ENCODE results near the gene PACS1. TPM values are rescaled to one million over a fixed set of nuclear protein-coding genes. Genes with fewer than 3 reads are reported as not detected.

Gene PACS1
- total RNA-seq, 1 experiment from 2014 or later, result 47.9 TPM

DNA sequence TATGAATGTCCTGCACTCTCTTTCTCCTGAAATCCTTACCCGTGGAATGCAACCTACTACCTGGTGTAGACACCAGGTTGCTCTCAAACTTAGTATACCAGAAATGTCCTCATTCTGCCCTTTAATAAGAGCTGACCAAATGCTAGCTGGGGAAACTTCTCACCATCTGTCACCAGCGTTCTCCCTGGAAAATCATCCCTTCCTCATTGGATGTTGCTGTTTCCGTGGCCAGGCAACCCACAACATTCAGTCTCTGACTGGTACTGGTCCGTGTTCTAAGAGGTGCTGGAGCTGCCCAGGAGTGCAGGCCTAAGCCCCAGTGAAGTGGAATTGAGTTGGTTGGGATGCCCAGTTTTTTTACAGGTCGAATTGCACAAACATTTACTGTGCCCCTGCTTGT, 157.6 kb downstream of the PACS1 start:
- intact Hi-C loops (cut with micrococcal nuclease; ENCODE audit: unreplicated experiment), result no loop called here
- TF ChIP-seq, protein P1, sequence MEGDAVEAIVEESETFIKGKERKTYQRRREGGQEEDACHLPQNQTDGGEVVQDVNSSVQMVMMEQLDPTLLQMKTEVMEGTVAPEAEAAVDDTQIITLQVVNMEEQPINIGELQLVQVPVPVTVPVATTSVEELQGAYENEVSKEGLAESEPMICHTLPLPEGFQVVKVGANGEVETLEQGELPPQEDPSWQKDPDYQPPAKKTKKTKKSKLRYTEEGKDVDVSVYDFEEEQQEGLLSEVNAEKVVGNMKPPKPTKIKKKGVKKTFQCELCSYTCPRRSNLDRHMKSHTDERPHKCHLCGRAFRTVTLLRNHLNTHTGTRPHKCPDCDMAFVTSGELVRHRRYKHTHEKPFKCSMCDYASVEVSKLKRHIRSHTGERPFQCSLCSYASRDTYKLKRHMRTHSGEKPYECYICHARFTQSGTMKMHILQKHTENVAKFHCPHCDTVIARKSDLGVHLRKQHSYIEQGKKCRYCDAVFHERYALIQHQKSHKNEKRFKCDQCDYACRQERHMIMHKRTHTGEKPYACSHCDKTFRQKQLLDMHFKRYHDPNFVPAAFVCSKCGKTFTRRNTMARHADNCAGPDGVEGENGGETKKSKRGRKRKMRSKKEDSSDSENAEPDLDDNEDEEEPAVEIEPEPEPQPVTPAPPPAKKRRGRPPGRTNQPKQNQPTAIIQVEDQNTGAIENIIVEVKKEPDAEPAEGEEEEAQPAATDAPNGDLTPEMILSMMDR (IDR thresholded peaks at IDR 0.05; ENCODE audit: unreplicated experiment), result no peak
- H3K27ac Mint-ChIP-seq (ENCODE audit: unreplicated experiment), result no peak overlapping the region
- H3K4me3 Mint-ChIP-seq (ENCODE audit: low read depth, unreplicated experiment), result no peak overlapping the region
- no TSS peak for BruUV-seq (replicated peaks)
- DNase-seq, result no peak
- H3K4me1 Mint-ChIP-seq (ENCODE audit: low read depth, unreplicated experiment), result peaks cover 2% of the 10 kb centered on the region
- peaks cover 12% of the 10 kb centered on the region for H3K36me3 Mint-ChIP-seq (ENCODE audit: insufficient read depth, unreplicated experiment)
- H3K27me3 Mint-ChIP-seq (ENCODE audit: unreplicated experiment), result no peaks in the 10 kb centered on the region
- no peaks in the 10 kb centered on the region for H3K9me3 Mint-ChIP-seq (ENCODE audit: low read depth, unreplicated experiment)
- CTCF ChIA-PET, result interaction anchor here (0.6 kb wide), 1 partner anchor 27 kb away, joined by 3 read pairs; no protein-coding TSS in a partner anchor

DNA sequence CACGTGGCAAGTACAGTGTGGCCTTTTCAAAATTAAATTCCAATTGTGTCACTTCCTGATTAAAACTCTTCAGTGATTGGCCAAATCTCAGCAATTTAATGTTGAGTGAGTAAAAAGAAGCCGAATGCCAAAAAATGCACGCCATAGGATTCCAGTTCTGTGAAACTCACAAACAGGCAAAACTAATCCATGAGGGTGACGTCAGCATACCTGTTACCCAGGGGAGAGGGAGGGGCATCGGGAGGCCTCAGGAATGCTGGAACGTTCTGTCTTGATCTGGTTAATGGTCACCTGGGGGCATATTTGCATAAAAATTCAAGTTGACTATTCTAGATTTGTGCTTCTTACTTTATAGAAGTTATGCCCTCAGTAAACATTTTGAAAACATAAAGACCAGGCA, 158.4 kb downstream of the PACS1 start:
- CTCF ChIA-PET, result no interaction called here
- Mint-ChIP-seq H3K27ac (ENCODE audit: unreplicated experiment) (no peak overlapping the region), H3K36me3 (ENCODE audit: insufficient read depth, unreplicated experiment) (peaks cover 12% of the 10 kb centered on the region)

GRCh38 chr11:66230156-66230555, 160.1 kb downstream of the PACS1 start:
- Mint-ChIP-seq H3K9me3 (ENCODE audit: low read depth, unreplicated experiment) (no peaks in the 10 kb centered on the region), H3K4me1 (ENCODE audit: low read depth, unreplicated experiment) (no peaks in the 10 kb centered on the region), H3K27ac (ENCODE audit: unreplicated experiment) (no peak overlapping the region), H3K36me3 (ENCODE audit: insufficient read depth, unreplicated experiment) (peaks cover 18% of the 10 kb centered on the region), H3K27me3 (ENCODE audit: unreplicated experiment) (no peaks in the 10 kb centered on the region), H3K4me3 (ENCODE audit: low read depth, unreplicated experiment) (no peak overlapping the region)
- CTCF ChIA-PET, result no interaction called here
- TF ChIP-seq, protein P1 (IDR thresholded peaks at IDR 0.05; ENCODE audit: unreplicated experiment), result no peak
- no peak for DNase-seq
- intact Hi-C loops (cut with micrococcal nuclease; ENCODE audit: unreplicated experiment), result no loop called here
- BruUV-seq (replicated peaks), result no TSS peak

More for the DNA sequence above, 158.4 kb downstream of the PACS1 start:
- intact Hi-C loops (cut with micrococcal nuclease; ENCODE audit: unreplicated experiment), result no loop called here
- Mint-ChIP-seq H3K4me3 (ENCODE audit: low read depth, unreplicated experiment) (no peak overlapping the region), H3K4me1 (ENCODE audit: low read depth, unreplicated experiment) (no peaks in the 10 kb centered on the region), H3K27me3 (ENCODE audit: unreplicated experiment) (no peaks in the 10 kb centered on the region), H3K9me3 (ENCODE audit: low read depth, unreplicated experiment) (no peaks in the 10 kb centered on the region)
- DNase-seq, result no peak
- TF ChIP-seq, protein P1 (IDR thresholded peaks at IDR 0.05; ENCODE audit: unreplicated experiment), result no peak
- no TSS peak for BruUV-seq (replicated peaks)

DNA sequence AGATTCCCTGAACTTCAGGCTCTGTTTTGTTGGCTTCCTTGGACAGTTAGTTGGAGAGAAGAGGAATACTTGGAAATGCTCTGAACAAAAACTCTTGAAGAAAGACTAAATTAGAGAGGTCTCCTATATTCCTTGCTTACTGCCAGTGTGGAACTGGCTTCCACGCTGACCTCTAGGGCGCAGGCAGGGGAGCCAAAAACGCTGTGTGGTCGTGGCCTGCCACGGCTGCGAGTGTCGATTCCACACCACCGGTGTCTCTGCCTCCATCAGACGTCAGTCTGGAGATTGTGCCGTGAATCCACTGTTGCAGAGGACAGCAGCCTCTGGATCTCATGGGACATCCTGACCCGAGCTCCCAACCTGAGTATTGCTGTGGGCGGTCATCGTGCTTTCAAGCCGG, 160.9 kb downstream of the PACS1 start:
- TF ChIP-seq, protein P1 (IDR thresholded peaks at IDR 0.05; ENCODE audit: unreplicated experiment), result no peak
- Mint-ChIP-seq H3K4me1 (ENCODE audit: low read depth, unreplicated experiment) (no peaks in the 10 kb centered on the region), H3K36me3 (ENCODE audit: insufficient read depth, unreplicated experiment) (peaks cover 18% of the 10 kb centered on the region), H3K9me3 (ENCODE audit: low read depth, unreplicated experiment) (no peaks in the 10 kb centered on the region), H3K27ac (ENCODE audit: unreplicated experiment) (no peak overlapping the region), H3K4me3 (ENCODE audit: low read depth, unreplicated experiment) (no peak overlapping the region), H3K27me3 (ENCODE audit: unreplicated experiment) (no peaks in the 10 kb centered on the region)
- CTCF ChIA-PET, result no interaction called here
- no TSS peak for BruUV-seq (replicated peaks)
- intact Hi-C loops (cut with micrococcal nuclease; ENCODE audit: unreplicated experiment), result no loop called here
- DNase-seq, result no peak
